ENCODE data around the gene GNB1L.
A peak's percentile ranks its signal among the peaks of the same experiment; 100 is the strongest.

The GNB1L gene

DNA sequence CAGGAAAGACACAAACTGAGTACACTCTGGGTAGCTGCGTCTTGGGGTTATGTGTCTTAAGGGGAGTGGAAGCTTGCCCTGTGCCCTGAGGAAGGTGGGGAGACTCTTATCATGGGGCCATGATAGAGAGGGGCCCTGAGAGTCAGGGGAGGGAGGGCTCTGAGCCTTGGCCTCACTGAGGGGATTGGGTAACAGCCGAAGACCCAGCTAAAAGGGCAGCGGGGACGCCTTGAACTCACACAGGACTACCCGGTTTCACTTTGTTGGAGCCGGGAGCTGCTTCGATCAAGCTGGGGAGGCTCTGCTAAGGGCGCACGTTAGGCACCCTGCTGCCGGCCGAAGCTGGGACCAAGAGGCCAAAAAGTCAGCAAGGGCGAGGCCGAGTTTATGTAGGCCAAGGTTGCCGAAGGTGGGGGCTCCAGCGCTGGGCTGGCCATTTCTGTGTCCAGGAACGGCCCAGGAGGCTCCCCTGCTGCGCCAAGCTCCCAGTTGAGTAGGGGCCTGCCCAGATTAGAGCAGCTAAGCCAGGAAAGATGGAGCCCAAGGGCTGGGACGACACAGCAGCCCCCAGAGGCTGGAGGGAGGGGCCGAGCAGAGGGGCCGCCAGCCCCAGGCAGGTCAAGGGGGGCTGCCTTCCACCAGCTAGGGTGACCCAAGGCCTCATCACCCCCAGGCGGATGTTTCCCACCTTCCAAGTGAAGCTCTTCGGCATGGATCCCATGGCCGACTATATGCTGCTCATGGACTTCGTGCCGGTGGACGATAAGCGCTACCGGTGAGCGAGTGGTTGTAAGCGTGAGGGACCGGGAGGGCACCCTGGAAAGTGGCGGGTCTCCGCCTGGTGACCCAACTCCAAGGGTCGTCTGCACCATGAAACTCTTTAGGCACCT is 91.9 kb downstream of the GNB1L start:
- no peak for DNase-seq (ENCODE audit: low read depth, low spot score)

DNA sequence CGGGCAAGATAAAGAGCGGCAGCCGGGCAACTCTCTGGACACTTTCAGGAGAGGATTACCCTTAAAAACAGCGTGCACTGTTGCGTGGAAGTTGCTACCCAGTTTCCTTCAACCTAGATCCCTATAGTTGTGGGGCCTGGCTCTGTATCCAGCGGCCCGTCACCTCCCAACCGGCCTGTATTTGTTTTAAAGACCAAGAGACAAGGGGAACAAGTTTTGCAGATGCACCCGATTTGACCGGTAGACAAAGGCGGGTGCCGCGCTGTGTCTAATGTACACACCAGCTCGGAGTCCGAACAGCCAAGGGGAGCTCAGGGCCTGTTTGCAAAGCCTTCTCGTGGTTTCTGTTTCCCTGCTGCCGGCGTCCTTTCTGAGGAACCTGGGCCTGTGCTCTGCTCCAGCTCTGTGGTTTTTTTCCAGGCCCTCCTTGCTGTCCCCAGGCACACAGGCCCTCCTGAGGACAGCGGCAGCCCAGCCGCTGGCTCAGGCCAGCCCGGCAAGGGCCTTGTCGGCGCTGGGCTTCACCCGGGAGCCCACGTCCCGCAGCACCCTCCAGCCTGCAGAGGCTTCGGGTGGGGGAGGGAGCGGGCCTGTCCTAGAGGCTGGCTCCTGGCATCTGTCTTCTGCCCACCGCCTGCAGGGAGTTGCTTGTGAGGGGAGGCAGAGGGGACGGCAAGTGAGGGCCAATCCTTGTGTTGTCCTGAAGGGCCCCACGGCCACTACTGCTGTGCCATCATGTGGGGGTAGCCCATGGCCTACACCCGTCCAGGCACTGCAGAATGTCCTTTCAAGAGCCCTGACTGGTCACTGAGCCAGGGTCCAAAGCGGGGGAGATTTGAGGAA is 92.7 kb downstream of the GNB1L start:
- DNase-seq (ENCODE audit: low read depth, low spot score): peak; percentile 26

DNA sequence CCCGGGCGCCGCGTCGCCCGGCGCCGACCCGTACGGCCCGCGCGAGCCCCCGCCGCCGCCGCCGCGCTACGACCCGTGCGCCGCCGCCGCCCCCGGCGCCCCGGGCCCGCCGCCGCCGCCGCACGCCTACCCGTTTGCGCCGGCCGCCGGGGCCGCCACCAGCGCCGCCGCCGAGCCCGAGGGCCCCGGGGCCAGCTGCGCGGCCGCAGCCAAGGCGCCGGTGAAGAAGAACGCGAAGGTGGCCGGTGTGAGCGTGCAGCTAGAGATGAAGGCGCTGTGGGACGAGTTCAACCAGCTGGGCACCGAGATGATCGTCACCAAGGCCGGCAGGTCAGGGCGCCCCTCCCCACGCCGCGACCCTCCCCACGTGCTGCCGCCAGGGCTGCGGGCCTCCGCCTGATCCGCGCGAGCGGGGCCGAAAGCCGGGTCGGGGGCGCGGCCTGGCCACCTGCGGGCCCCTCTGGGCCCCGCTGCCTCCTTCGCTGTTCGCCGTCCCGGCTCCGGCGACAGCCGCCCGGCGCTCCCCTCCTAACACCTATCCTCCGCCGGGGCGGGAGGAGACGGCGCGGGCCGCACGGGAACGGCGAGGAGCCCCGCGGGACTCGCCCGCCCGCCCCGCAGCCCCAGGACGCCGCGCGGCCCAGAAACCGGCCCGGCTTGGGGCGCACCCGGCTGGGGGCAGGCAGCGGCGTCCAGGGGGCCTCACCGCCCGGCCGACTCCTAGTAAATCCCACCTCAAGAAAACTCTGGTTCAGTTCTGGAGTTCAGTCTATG is 93.5 kb downstream of the GNB1L start:
- DNase-seq (ENCODE audit: low read depth, low spot score): no peak

DNA sequence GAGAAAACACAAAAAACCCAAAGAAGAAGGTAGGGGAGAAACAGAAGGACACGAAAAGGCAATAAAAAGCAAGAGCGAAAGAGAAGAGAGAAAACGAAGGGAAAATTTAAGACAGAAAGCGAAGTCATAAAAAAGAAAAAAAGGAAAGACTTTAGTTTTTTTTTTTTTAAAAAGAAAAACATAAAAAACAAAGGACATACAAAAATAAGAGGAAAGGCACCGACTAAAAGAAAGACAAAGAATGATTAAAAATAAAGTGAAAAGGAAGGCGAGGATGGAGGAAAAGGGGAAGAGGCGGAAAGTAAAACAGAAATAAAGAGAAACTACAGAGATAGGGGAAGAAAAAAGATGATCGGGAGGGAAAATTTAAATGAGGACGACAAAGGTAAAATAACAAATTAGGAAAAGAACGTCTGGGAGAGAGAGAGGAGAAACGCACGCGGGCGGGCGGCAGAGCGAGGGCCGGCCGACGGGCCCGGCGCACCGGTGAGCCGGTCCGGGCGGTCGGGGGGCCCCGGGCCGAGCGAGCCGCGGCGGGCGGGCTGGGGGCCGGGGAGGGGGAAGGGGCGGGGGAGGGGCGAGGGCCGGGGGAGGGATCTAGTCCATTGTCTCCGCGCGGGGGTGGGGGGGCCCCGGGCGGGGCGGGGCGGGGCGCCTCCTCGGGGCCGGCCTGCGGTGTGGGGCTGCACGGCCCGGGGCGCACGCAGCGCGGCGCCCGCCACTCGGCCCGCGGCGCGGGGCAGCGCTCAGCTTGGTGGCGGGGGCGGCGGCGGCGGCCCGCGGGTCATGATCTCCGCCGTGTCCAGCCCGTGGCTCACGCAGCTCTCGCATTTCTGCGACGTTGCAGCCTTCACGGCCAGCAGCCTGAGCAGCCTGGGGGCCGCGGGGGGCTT is 94.4 kb downstream of the GNB1L start, which contains the start of gene TBX1:
Gene TBX1 (plus strand): TSS at position 721 of the 893 bp plus-strand sequence. CDS start 66 bp downstream, at position 787.
- DNase-seq (ENCODE audit: low read depth, low spot score): no peak

DNA sequence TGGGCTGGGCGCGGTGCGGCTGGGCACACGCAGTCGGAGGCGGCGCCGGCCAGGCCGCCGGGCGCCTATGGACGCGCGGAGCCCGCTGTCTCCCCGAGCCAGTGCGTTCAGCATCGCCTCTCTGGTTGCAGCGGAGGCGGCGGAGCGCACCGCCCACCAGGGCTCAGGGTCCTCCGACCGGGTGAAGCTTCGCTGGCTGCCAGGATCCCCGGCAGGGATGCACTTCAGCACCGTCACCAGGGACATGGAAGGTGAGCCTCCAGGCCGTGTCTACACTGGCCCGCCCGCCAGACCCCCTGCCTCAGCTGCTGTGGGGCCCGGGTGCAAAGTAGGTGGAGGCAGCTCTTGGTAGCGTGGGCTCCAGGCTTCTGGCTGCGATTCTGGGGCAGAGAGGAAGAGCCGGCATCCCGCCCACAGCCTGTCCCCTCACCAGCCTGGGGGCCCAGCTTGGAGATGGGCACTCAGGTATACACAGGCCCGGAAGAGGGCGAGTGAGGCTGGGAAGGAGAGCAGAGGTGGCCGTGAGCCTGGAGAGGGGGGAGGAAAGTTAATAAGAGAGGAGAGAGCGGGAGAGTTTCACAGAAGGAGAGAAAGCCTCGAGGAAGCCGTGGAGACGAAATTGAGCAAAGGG is 95.1 kb downstream of the GNB1L start:
- peak; percentile 38 for DNase-seq (ENCODE audit: low read depth, low spot score)

DNA sequence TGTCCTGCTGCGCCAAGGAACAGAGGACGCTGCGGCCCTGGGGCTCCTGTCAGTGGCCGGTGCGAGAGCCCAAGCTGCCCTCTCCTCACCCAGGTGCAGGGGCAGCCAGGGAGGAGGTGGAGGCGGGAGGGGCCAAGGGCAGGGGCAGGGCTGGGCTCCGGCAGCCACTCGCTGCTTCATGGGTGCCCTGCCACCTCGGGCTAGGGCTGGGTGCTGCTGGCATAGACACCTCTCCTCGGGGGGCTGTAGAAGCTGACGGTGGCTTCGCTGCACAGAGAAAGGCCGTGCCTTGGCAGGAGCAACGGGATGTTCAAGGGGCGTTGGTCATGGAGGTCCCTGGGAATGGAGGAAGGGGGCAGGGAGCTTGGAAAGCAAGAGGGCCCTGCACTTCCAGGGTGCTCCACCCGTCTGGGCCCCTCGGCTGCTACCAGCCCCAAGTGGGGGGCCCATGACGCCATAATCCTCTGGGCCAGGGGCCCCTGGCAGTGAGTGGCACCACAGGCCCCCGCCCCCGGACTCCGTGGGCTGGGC is 95.7 kb downstream of the GNB1L start:
- no peak for DNase-seq (ENCODE audit: low read depth, low spot score)

DNA sequence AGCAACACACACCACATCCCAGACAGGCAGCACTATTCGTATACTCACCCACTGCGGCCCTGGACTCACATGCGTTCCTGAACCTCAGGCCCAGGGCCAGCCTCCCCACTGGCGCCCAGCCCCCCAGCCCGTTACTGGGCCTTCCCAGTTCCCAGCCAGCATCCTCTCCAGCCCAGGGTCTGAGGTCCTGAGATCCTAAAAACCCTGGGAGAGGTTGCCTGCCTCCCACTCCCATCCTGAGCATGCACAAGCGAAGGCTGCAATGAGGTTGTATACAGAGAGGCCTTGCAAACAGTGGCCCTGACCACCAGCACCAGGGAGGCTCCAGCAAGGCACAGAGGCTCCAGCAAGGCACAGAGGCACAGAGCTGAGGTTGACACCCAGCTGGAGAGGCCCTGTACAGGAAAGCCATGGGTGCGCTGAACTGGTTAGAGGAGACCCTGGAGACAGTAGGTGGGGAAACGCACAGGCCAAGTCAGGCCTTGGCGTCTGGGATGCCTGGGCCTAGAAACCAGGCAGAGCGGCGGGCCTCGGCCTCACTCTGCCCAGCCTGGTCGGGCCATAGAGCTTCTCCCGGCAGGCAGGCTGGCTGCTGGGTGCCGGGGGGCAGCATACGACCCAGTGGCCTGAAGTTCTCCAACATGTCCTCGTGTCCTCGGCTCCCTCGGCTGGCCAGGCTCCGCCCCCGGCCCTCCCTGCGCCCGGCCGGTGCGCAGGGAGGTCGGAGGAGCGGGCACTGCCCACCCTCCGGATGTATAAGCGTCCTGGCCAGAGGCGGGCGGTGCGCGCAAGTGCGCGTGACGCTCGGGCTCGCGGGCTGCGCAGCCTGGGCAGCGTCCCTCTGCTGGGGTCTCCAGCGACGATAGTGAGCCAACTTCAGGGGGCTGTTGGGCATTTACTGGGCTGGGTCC is 96.4 kb downstream of the GNB1L start:
- DNase-seq (ENCODE audit: low read depth, low spot score): peak; percentile 32

DNA sequence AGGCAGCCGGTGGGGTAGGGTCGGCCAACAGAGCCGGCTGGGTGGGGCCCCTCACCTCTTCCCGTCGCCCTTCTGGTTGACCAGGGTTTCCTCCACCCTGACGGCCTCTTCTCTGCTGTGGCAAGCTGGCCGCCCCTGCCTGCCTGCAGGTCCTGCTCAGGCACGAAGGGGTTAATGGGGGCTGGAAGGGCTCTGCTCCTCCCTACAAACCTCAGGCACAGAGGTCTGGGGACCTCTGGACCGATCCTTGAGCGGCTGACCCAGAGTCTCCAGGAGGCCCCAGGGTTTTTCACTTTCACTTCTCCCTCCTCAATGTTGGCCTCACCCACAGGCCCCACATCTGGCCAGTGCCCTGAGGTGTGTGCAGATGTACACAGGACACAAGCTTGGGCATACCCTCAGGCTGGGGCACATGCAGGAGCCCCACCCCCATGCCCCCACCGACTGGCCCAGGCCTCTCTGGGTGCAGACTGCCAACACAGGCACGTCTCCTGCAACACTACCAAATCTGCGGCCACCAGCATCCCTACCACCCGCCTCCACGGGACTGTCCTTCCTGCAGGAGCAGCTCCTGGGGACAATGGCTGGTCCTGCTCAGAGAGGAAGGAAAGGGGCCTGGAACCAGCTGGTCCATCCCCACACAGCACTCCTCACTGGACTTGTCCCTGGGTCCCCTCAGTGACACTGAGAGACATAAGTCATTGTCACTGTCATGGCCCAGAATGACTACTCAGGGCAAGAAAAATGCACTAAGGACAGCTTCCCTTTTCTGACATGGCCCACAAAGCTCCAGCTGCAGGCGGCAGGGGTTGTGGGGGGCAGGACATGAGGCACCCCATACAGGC is 97.3 kb downstream of the GNB1L start:
- DNase-seq (ENCODE audit: low read depth, low spot score): no peak

DNA sequence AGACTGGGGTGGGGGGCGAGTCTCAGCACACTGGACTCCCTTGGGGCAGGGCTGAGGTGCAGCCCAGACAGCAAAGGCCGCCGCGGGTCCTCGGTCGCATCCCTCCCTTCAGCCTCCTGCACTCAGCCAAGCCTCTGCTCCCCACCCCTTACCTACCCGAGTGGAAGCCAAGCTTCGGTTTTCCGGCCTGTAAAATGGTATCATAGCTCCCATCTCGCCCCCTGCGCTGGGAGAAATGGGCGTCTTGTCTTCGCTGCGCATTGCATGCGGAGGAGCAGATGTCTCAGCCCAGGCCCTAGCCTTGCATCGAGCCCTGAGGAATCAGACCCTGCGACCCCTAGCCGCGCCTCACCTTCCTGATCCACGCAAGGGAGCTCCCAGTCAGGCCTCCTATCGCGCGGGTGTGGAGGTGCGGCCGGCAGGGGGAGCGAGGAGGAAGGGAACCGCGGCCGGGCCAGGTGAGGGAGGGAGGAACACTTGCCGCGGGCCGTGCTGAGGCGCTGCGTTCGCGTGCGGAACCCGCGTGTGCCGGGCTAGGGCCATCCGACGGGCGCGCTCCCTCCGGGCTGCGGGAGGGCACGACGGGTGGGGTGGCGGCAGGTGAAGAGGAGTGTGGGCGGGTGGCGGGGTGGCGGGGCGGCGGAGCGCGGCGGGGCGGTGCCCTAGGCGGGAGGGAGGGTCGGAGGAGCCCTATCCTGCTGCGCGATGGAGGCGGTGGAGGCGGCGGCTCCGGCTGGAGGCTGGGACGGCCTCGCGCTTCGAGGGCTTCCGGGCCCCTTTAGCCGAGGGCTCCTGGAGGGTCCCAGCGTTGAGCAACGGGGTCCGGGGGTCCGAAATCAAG is 98.2 kb downstream of the GNB1L start:
- DNase-seq (ENCODE audit: low read depth, low spot score): peak; percentile 54

DNA sequence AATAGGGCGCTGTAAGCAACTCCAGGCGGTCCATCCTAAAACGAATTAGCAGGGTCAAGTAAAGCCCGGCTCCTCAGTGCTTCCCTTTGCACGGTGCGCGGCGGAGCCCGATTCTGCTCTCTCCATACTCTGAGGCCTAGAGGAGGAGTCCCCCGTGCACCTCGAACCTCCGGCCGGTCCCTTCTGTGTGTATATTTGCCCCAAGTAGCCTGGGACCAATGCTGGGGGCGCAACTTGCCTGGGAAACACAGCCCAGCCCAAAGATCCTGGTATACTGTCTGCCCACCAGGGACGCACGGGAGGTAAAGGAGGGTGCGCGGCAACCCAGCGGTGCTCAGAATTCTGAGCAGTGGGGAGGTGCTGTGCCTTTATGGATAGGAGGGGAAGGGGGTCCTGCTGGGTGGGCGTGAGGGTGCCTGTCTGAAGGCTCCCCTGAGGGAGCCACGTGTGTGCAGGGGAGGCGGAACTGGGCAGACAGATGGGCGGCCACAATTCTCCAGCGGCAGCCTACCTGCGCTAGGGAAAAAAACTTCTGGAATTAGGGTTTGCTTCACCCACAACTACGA is 98.9 kb downstream of the GNB1L start:
- DNase-seq (ENCODE audit: low read depth, low spot score): peak; percentile 30

DNA sequence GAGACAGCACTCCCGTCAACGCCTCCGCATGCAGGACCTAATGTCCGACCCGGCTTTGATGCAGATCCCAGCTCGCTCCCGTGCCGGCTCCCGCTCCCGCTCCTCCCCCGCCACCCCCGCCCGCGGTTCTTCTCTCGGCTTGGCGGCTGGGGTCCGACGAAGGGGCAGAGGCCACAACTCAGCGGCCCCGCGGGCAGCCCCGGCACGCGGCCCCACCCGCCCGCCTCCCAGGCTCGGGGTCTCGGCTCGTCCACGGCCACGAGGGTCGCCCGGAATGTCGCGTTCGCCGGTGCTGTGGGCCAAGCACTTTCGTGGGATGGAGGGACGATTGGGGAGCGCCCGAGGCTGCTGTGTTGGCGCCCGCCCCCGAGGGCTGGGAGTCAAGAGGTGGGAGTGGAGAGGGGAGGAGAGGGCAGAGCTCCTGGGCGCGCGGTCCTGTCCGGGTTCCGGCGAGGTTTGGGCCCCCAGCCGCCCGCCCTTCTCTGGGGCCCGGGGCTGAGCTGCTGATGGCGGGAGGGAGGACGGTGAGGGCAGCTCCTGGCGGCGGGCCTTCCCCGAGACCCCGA is 99.4 kb downstream of the GNB1L start:
- DNase-seq (ENCODE audit: low read depth, low spot score): no peak

DNA sequence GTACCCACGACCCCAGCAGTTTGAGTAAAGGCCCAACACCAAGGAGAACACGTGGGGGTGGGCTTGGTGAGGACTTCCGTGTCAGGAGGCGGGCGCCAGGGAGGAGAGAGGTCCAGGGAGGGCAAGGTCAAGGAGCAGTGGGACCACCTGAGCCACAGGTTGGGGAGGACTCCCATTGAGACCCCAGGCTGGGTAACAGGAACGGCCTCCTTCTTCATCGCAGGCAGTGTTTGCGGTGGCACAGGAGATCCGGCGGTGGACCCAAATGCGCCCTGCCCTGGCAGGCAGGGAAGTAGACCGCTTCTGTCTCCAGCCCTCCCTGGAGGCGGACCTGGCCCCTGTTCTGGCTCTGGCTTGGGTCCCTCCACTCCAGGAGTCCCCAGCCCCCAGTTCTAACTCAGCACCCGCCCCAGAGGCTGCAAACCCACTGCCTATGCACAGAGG is 100.0 kb downstream of the GNB1L start:
- DNase-seq (ENCODE audit: low read depth, low spot score): no peak

DNA sequence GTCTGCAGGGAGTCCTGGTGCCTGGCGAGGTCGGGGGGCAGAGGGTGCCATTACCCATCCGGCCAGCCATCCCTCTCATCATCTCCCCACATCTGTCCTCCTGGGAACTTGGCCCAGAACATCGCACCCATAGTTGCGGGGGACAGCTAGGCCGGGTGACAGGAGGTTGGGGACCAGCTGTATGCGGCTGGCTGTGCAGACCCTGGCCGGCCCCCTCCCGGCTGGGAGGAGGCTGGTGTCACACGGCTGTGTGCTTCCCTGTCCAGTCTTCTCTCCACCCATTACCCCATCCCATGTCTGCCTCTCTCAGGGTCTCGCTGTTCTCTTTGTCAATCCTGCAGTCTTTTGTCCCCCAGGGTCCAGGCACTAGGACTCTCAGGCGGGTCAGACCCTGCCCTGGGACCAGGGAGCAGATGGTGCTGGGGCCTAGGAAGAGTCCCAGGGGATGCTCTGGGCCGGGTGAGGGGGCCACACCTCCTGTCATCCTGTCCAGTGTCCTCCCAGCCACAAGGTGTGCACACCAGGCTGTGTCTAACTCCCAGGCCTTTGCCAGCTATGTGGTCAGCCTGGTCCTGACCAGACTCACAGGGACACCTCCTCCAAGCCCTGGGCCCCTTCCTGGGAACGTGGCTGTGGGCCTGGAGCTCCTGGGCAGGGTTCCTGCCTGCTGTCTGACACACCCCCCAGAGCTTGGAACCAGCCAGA is 100.5 kb downstream of the GNB1L start:
- DNase-seq (ENCODE audit: low read depth, low spot score): no peak

DNA sequence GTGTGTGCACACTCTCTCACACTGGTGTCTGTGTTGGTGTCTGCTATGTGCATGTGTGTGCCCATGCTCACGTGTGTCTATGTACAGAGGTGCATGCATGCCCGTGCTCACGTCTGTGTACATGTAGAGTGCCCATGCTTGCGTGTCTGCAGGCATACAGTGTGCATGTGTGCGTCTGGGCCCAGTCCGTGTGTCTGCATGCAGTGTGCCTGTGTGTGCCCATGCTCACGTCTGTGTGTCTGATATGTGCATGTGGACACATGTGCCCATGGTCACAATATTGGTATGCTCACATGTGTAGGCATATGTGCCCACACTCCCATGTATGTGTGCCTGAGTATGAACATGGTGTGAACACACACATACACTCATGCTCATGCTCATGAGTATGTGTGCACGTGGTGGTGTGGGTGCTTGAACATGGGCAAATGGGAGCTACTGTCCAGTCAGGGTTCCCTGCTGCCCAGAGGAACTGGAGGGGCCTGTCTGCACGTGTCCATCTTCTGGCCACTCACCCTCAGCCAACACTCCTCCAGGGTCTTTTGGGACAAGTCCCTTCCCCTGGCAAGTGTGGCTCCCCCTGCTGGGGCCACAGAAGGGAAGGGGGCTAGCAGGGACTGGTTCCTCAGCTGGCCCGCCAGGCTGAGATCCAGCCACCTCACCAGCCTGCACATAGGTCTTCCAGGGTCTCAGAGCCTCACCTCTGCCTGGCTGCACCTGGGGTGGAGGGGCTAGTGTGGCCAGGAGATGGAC is 101.4 kb downstream of the GNB1L start:
- DNase-seq (ENCODE audit: low read depth, low spot score): no peak

All from astrocyte of the hippocampus (primary cell).